SKM-1 treated with dmso at 0.1 percent for 144 hours (cell line): Measurements from ENCODE around the gene SLC26A9.

ENCODE experiments used
- DNase-seq: peaks from one replicate; lab custom pipeline; 2025; ENCODE audit not compliant: unreplicated experiment; lab: John Stamatoyannopoulos, UW

SLC26A9 gene

GRCh38 chr1:205973377-205974232, 30.3 kb upstream of the SLC26A9 start:
- DNase-seq = no peak

- DNase-seq = no peak
Observed at GRCh38 chr1:205972491-205973168, 29.4 kb upstream of the SLC26A9 start.

GRCh38 chr1:205972081-205972480, 28.8 kb upstream of the SLC26A9 start:
- DNase-seq = no peak

- no peak for DNase-seq
Observed at GRCh38 chr1:205971082-205971481, 27.8 kb upstream of the SLC26A9 start.

GRCh38 chr1:205970486-205970885, 27.2 kb upstream of the SLC26A9 start:
- DNase-seq = no peak

GRCh38 chr1:205969229-205969628, 26.0 kb upstream of the SLC26A9 start:
- DNase-seq = no peak

- no peak for DNase-seq
Observed at GRCh38 chr1:205967554-205968335, 24.5 kb upstream of the SLC26A9 start.

DNA sequence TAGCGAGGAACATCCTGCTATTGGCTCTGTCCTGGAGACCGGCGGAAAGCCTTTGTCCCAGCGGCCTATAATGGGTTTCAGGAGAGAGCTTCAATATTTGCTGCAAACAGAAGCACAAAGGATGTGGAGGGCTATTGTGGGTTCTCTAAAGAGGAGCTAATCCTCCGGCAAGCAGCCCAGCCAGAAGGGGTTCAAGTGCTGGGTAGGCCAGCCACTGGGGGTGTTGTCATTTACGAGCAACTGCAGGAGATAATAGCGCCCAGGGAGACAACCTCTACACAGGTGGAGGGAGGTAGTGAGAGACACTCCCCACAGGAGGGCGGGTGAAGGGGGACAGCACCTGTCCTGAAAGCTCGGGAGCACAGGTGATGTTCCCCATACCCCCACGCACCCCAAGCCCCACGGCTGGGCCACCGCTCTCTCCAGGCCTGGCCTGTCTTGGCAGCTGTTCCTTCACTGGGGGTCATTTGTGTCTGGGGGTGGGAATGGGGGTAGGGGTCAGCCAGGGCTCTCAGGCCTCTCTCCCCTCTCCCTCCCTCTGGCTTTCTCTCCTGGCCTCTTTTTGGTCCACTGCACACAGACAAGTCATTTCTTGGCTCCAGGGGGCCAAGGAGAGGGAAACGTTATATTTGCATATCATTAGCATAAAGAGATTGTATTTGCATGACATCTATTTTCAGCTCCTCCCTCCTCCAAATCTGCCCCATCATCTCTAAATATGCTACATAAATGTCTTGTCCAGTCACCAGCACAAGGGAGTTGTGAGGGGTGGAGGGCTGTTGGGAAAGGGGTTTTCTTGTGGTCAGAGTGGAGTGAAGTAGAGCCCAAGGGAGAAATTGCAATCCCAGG, 22.0 kb upstream of the SLC26A9 start:
- no peak for DNase-seq

GRCh38 chr1:205963352-205964155, 20.3 kb upstream of the SLC26A9 start:
- DNase-seq = peak; percentile 31

GRCh38 chr1:205962821-205963221, 19.6 kb upstream of the SLC26A9 start:
- no peak for DNase-seq

GRCh38 chr1:205961991-205962820, 18.9 kb upstream of the SLC26A9 start:
- no peak for DNase-seq

- DNase-seq = no peak
Observed at GRCh38 chr1:205961405-205961804, 18.1 kb upstream of the SLC26A9 start.

DNA sequence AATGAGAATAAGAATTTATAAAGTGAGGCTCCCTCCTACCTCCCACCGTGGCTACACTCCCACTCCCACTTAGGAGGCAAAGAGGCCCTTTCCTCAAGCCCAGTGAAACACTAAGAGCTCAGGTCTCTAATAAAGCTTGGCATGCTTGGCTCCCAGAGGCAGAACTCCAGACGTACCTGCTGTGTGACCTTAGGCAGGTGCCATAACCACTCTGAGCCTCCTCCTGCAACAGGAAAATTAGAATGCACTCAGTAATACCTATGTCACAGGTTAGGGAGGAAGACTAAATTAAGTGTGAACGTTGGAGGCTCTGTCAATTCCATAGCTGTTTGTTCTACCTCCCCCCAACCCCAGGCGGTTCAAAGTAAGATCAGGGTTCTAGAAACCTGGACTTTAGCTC, 16.5 kb upstream of the SLC26A9 start:
- no peak for DNase-seq

GRCh38 chr1:205955499-205955898, 12.2 kb upstream of the SLC26A9 start:
- no peak for DNase-seq

DNA sequence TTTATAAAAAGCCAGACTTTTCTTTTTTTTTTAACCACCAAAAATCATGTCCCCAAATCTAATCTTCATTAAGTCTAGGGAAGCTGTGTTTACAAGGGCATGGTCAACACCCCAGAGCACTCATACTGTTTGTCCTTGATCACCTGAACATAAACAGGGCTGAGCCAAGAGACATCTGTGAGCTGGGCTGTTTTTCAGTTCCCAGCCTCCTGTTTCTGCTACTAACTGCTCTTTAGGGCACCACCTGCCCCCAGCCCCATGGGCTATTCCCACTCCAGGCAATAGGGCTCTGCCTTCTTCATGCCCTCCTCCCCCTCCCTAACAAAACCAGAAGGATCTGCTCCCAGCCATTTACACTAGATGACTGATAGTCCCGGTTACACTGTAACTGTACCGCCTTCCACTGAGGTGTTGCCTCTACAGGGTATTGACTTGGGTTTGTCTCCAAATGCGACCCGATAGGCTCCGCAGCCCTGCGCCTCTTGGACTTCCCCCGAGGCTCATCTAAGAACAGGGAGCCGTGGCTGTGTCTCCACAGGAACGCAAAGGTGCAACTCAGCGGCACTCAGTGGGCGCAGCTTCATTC, 11.7 kb upstream of the SLC26A9 start:
- no peak for DNase-seq

- no peak for DNase-seq
Observed at GRCh38 chr1:205951746-205952145, 8.5 kb upstream of the SLC26A9 start.

GRCh38 chr1:205950826-205951549, 7.7 kb upstream of the SLC26A9 start:
- no peak for DNase-seq

DNA sequence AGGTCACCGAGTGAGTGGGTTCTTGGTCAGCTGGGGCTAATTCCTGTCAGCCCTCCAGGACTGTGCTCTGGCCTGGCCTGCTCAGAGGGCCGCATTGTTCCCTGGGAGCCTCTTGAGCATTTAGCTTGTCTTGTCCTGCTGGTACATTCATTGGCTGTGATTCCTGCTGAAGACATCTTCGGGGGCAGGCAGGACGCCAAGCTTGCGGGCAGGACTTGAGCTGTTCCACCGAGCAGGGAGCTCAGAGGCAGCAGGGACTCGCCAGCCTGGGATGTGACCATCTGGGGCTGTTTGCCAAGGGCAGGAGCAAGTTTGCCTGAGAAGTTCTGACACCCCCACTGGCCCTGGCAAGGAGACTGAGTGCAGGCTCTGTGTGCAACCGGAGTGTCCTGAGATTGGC, 7.0 kb upstream of the SLC26A9 start:
- DNase-seq = no peak
